ENCODE measurements around the gene MGAT4A. TPM values are rescaled to one million over a fixed set of nuclear protein-coding genes. Genes with fewer than 3 reads are reported as not detected.
A peak's percentile ranks its signal among the peaks of the same experiment; 100 is the strongest.

The MGAT4A gene
- total and polyA plus RNA-seq, 10 of the 15 experiments (the other 5 are each of a cell fraction or from before 2014, with no cell fraction given): 4.3 to 23.4 (median 13.6) TPM

GRCh38 chr2:98692090-98693054 lies 38.6 kb downstream of the MGAT4A start:
- Histone ChIP-seq H3K9ac (ENCODE audit: control insufficient read depth, insufficient read depth, low read length) (no peak overlapping the region), H3K9me3 (replicated peaks; ENCODE audit: control insufficient read depth, insufficient read depth, low read length) (no peaks in the 10 kb centered on the region), H4K20me1 (ENCODE audit: control insufficient read depth, insufficient read depth) (no peaks in the 10 kb centered on the region), H3K4me1 (ENCODE audit: control insufficient read depth, insufficient read depth, low read length) (no peaks in the 10 kb centered on the region), H3K27ac (ENCODE audit: control insufficient read depth, insufficient read depth) (no peak overlapping the region), H3K36me3 (ENCODE audit: control insufficient read depth in 2 of 2, insufficient read depth in 2 of 2, low read length in 1 of 2) (no peaks in the 10 kb centered on the region), H3K79me2 (ENCODE audit: control insufficient read depth, insufficient read depth, low read length) (no peaks in the 10 kb centered on the region), H3K27me3 (replicated peaks in 1 of 2; ENCODE audit: control insufficient read depth in 2 of 2, insufficient read depth in 2 of 2, low read length in 1 of 2) (no peaks in the 10 kb centered on the region), H2AFZ (ENCODE audit: control insufficient read depth, low read depth, low read length) (no peak overlapping the region), H3K4me3 (no peak overlapping the region), H3K4me2 (ENCODE audit: control insufficient read depth, insufficient read depth) (no peak overlapping the region)
- DNase-seq (ENCODE audit: low read depth, low spot score) (no peak), FAIRE-seq (no peak), ATAC-seq (peak; percentile 26; the same call in 2 of the 3 replicates)
- intact Hi-C loops (cut with micrococcal nuclease; ENCODE audit: unreplicated experiment) (no loop called here), in situ Hi-C loops (cut with MboI) (no loop called here)
- POLR2A ChIA-PET: interaction anchor here (0.9 kb wide), 1 partner anchor 38 kb away, joined by 3 read pairs; the partner anchor contains the start of gene MGAT4A
- SMC1A ChIA-PET (ENCODE audit: uncharacterized antibody, unreplicated experiment): interaction anchor here (1.2 to 3.1 kb wide), 6 partner anchors 16 to 36 kb away, joined by 3 to 12 read pairs (median 7); no protein-coding TSS in a partner anchor
- RAD21 ChIA-PET (ENCODE audit: unreplicated experiment): no interaction called here
- no TSS peak for BruUV-seq (replicated peaks)
- CTCF ChIA-PET: interaction anchor here (0.8 to 1.3 kb wide), 3 partner anchors 12 to 43 kb away, joined by 3 read pairs; no protein-coding TSS in a partner anchor
- 53% methylated on average over 7 of the region's 7 CpGs for WGBS (ENCODE audit: insufficient coverage, insufficient replicate concordance, low lambda C conversion rate, missing lambda C conversion rate)
- no peak for TF ChIP-seq REST (IDR thresholded peaks at IDR 0.05; ENCODE audit: low read depth, low read length)
- TF ChIP-seq MEF2A (IDR thresholded peaks at IDR 0.05; ENCODE audit: insufficient read depth, low read depth, low read length): no peak
- no peak for TF ChIP-seq CBX3 (IDR thresholded peaks at IDR 0.05; ENCODE audit: borderline replicate concordance, low read depth)
- TF ChIP-seq ZBTB4 (CRISPR knock-in tag; IDR thresholded peaks at IDR 0.05): no peak
- no peak for TF ChIP-seq TCF12 (IDR thresholded peaks at IDR 0.05; ENCODE audit: low read depth, low read length)
- TF ChIP-seq MYC (IDR thresholded peaks at IDR 0.05; ENCODE audit: insufficient read depth, insufficient read length, insufficient replicate concordance, low read length, severe bottlenecking): no peak
- no peak for TF ChIP-seq NFYB (IDR thresholded peaks at IDR 0.05; ENCODE audit: insufficient read depth, low read depth, low read length)
- no peak for TF ChIP-seq SIN3A (IDR thresholded peaks at IDR 0.05; ENCODE audit: low read depth, low read length)
- TF ChIP-seq SUZ12 (IDR thresholded peaks at IDR 0.05; ENCODE audit: unreplicated experiment): no peak
- no peak for TF ChIP-seq EED (IDR thresholded peaks at IDR 0.05; ENCODE audit: low read depth)
- no peak for TF ChIP-seq MEF2B (IDR thresholded peaks at IDR 0.05; ENCODE audit: partially characterized antibody, poor library complexity, severe bottlenecking)
- no peak for TF ChIP-seq GATAD2B (conservative IDR thresholded peaks at IDR 0.05; ENCODE audit: low read depth)
- no peak for TF ChIP-seq RELB (IDR thresholded peaks at IDR 0.05; ENCODE audit: low read depth)

All from GM12878 (cell line).